SU-DHL-6 (cell line): ENCODE results near the gene NUP42.

Experiments used
- H2AFZ ChIP-seq: fragments of 200-600 bp; sonication (generic); 2 replicates; pipeline ENCODE4 v1.6.1; 2014; ENCODE audit warnings: low read depth, mild to moderate bottlenecking, moderate library complexity, mixed read lengths, antibody characterized with exemption, low read length; ENCODE audit not compliant: severe bottlenecking
- H3F3A ChIP-seq: fragments of 200-600 bp; shearing (Covaris generic); 2 replicates; pipeline ENCODE4 v1.6.0; 2016; ENCODE audit warnings: antibody characterized with exemption, mild to moderate bottlenecking; ENCODE audit not compliant: insufficient read depth
- H3K27ac ChIP-seq: fragments of 200-600 bp; sonication (generic); 2 replicates; pipeline ENCODE4 v1.5.1; 2016; ENCODE audit warnings: low read depth, mild to moderate bottlenecking, low read length, moderate library complexity, mixed read lengths
- H3K27me3 ChIP-seq: fragments of 200-600 bp; sonication (generic), shearing (Covaris generic); 2 replicates; pipeline ENCODE4 v1.6.0; 2014; ENCODE audit warnings: mild to moderate bottlenecking, low read length
- H3K36me3 ChIP-seq: fragments of 200-600 bp; sonication (generic); 2 replicates; pipeline ENCODE4 v1.6.1; 2014; ENCODE audit warnings: mild to moderate bottlenecking, low read length, mixed read lengths
- H3K4me2 ChIP-seq: fragments of 300-600, 200-600 bp; shearing (Covaris generic), sonication (generic); 2 replicates; pipeline ENCODE4 v1.6.0; 2014; ENCODE audit warnings: low read length, low read depth, mild to moderate bottlenecking; ENCODE audit not compliant: poor library complexity, severe bottlenecking
- H3K4me3 ChIP-seq: fragments of 200-600 bp; sonication (generic); 2 replicates; pipeline ENCODE4 v1.5.1; 2014; ENCODE audit warnings: antibody characterized with exemption, low read length, mild to moderate bottlenecking, mixed read lengths; ENCODE audit not compliant: insufficient read depth, poor library complexity, severe bottlenecking
- H3K79me2 ChIP-seq: fragments of 200-600 bp; sonication (generic); 2 replicates; pipeline ENCODE4 v1.6.1; 2014; ENCODE audit warnings: mild to moderate bottlenecking, low read length, moderate library complexity; ENCODE audit not compliant: insufficient read depth
- H3K9ac ChIP-seq: fragments of 200-600 bp; sonication (generic); 2 replicates; pipeline ENCODE4 v1.7.0; 2014; ENCODE audit warnings: mild to moderate bottlenecking, low read length
- H3K9me2 ChIP-seq: fragments of 200-600 bp; sonication (generic); replicated peaks from 2 replicates; pipeline ENCODE4 v1.6.1; 2014; ENCODE audit warnings: low read length; ENCODE audit not compliant: insufficient read depth
- H3K9me3 ChIP-seq: fragments of 200-600 bp; sonication (generic); 2 replicates; pipeline ENCODE4 v1.6.1; 2014; ENCODE audit warnings: low read length, mixed read lengths; ENCODE audit not compliant: insufficient read depth
- H4K20me1 ChIP-seq: fragments of 200-600 bp; sonication (generic); 2 replicates; pipeline ENCODE4 v1.6.1; 2014; ENCODE audit warnings: low read depth, mild to moderate bottlenecking, antibody characterized with exemption, low read length, moderate library complexity, mixed read lengths
- EZH2phosphoT487 ChIP-seq: fragments of 200-600 bp; sonication (generic), shearing (Covaris generic); conservative IDR thresholded peaks from 2 replicates; pipeline ENCODE4 v1.6.1; 2018; ENCODE audit warnings: mild to moderate bottlenecking, antibody characterized with exemption, low read length, moderate library complexity, mixed read lengths
- TF ChIP-seq, protein P1 (sequence below): fragments of 200-600 bp; sonication (generic); IDR thresholded peaks from one replicate; pipeline ENCODE4 v1.5.1; 2017; ENCODE audit warnings: antibody characterized with exemption, mild to moderate bottlenecking, low read length, moderate library complexity; ENCODE audit not compliant: insufficient read depth, poor library complexity, severe bottlenecking

The NUP42 gene

DNA sequence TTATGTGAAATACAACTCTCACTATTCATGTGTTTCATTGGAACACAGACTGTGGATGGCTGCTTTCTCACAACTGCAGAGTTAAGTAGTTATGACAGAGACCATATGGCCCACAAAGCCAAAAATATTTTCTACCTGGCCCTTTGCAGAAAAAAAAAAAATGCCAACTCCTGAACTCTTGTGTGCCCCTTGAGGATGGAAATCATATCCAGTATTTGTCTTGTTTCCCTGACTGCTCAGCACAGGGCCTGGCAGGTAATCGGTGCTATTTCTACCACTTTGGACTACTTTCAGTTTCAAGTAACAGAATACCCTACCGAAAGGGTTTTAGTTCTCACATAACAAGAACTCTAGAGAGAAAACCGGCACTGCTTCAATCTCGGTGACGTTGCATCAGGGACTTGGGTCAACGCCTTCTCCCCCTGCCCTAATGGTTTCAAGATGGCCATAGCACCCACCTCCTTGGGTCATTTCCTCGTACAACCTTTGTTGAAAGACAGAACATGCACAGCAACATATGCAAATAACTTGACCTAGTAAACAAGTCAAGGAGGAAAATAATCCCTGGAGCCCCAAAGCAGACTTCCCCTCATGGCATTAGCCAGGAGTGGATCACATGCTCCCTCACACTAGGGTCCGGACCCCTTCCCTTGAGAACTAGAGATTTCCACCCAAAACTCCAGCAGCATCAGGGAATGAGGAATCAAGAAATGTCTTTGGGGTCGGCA, 52.9 kb downstream of the NUP42 start:
- Histone ChIP-seq H3K27me3 (no peaks in the 10 kb centered on the region), H3K79me2 (no peaks in the 10 kb centered on the region), H3K4me2 (peak overlapping the region; percentile 20), H4K20me1 (no peaks in the 10 kb centered on the region), H3K27ac (no peak overlapping the region), H3K9ac (no peak overlapping the region), H3F3A (no peaks in the 10 kb centered on the region), H3K36me3 (no peaks in the 10 kb centered on the region), H2AFZ (peak overlapping the region; percentile 43), H3K9me2 (no peaks in the 10 kb centered on the region), H3K9me3 (no peaks in the 10 kb centered on the region), H3K4me3 (no peak overlapping the region)
- TF ChIP-seq, protein P1, sequence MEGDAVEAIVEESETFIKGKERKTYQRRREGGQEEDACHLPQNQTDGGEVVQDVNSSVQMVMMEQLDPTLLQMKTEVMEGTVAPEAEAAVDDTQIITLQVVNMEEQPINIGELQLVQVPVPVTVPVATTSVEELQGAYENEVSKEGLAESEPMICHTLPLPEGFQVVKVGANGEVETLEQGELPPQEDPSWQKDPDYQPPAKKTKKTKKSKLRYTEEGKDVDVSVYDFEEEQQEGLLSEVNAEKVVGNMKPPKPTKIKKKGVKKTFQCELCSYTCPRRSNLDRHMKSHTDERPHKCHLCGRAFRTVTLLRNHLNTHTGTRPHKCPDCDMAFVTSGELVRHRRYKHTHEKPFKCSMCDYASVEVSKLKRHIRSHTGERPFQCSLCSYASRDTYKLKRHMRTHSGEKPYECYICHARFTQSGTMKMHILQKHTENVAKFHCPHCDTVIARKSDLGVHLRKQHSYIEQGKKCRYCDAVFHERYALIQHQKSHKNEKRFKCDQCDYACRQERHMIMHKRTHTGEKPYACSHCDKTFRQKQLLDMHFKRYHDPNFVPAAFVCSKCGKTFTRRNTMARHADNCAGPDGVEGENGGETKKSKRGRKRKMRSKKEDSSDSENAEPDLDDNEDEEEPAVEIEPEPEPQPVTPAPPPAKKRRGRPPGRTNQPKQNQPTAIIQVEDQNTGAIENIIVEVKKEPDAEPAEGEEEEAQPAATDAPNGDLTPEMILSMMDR = no peak
- TF ChIP-seq EZH2phosphoT487 = no peak

DNA sequence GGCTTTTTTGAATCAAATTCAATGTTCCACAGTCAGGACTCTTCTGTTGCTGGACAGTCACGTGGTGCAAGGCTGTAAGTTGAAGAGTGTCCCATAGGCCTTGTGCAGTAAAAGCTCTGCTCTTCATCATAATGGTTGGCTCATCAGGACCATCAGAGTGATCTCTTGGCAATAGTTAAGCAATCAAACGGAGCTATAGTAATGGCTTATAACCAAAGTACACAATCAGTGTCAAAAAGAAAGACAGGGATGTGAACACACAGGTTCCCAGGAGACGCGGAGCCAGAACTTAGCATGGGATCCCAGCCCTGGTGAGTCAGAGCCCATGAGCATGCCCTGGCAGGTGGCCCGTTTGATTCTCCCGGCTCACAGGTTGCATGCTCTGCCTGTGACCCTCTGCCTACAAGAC, 54.0 kb downstream of the NUP42 start:
- no peaks in the 10 kb centered on the region for H3F3A ChIP-seq
- H3K4me2 ChIP-seq = no peak overlapping the region
- H3K27me3 ChIP-seq = no peaks in the 10 kb centered on the region
- H4K20me1 ChIP-seq = no peaks in the 10 kb centered on the region
- H2AFZ ChIP-seq = no peak overlapping the region
- H3K4me3 ChIP-seq = no peak overlapping the region
- H3K27ac ChIP-seq = no peak overlapping the region
- no peak for TF ChIP-seq EZH2phosphoT487
- TF ChIP-seq, protein P1 = no peak
- H3K79me2 ChIP-seq = no peaks in the 10 kb centered on the region
- no peaks in the 10 kb centered on the region for H3K36me3 ChIP-seq
- no peaks in the 10 kb centered on the region for H3K9me3 ChIP-seq
- no peaks in the 10 kb centered on the region for H3K9me2 ChIP-seq
- H3K9ac ChIP-seq = no peak overlapping the region

DNA sequence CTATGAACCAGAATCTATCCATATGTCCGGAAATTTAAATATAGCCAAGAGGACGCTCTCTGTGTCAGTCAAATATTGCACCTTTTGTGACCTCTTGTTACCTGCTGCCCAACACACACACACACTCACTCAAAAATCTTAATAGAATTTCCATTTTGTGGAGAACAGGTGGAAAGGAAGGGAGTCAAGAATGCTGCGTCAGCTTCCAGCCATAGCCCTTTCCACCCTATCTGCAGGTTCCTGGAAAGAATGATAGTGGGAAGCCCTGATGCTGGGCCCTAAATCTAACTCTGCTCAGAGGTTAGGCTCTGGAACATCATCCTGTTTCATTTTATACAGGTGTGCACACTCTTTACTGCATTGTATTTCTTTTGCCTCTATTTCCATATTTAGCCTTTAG, 55.2 kb downstream of the NUP42 start:
- Histone ChIP-seq H3K36me3 (no peaks in the 10 kb centered on the region), H3K9ac (no peak overlapping the region), H3F3A (no peaks in the 10 kb centered on the region), H3K4me2 (no peak overlapping the region), H2AFZ (no peak overlapping the region), H3K79me2 (no peaks in the 10 kb centered on the region), H3K9me2 (no peaks in the 10 kb centered on the region), H3K27me3 (no peaks in the 10 kb centered on the region), H3K4me3 (no peak overlapping the region), H3K27ac (no peak overlapping the region), H4K20me1 (no peaks in the 10 kb centered on the region), H3K9me3 (no peaks in the 10 kb centered on the region)
- TF ChIP-seq, protein P1 = no peak
- no peak for TF ChIP-seq EZH2phosphoT487
